Loucy (cell line): ENCODE results near the gene JPH2.

Source experiments
- H2AFZ ChIP-seq: fragments of 200-600 bp; sonication (generic); 2 replicates; pipeline ENCODE4 v1.6.0; 2016; ENCODE audit warnings: antibody characterized with exemption, mild to moderate bottlenecking, low read length, moderate library complexity
- H3F3A ChIP-seq: fragments of 200-600 bp; 2 replicates; pipeline ENCODE4 v1.6.0; 2016; ENCODE audit warnings: antibody characterized with exemption, low read depth, mild to moderate bottlenecking
- H3K27me3 ChIP-seq: fragments of 200-600 bp; sonication (generic); 2 replicates; pipeline ENCODE4 v1.6.1; 2014; ENCODE audit warnings: low read length, mild to moderate bottlenecking; ENCODE audit not compliant: insufficient read depth, poor library complexity, severe bottlenecking
- H3K36me3 ChIP-seq: fragments of 200-600 bp; sonication (generic); 2 replicates; pipeline ENCODE4 v1.6.1; 2016; ENCODE audit warnings: low read length; ENCODE audit not compliant: insufficient read depth
- H3K4me1 ChIP-seq: fragments of 200-600 bp; sonication (generic); 2 replicates; pipeline ENCODE4 v1.5.1; 2014; ENCODE audit warnings: low read length, mild to moderate bottlenecking; ENCODE audit not compliant: insufficient read depth, poor library complexity, severe bottlenecking
- H3K4me2 ChIP-seq: fragments of 200-600 bp; sonication (generic); 2 replicates; pipeline ENCODE4 v1.6.0; 2014; ENCODE audit warnings: antibody characterized with exemption, low read length, low read depth, mild to moderate bottlenecking; ENCODE audit not compliant: poor library complexity, severe bottlenecking
- H3K4me3 ChIP-seq: fragments of 200-600 bp; sonication (generic); 2 replicates; pipeline ENCODE4 v1.5.1; 2014; ENCODE audit warnings: low read length, mild to moderate bottlenecking, mixed read lengths; ENCODE audit not compliant: poor library complexity, severe bottlenecking
- H3K79me2 ChIP-seq: fragments of 200-600 bp; sonication (generic); 2 replicates; pipeline ENCODE4 v1.6.1; 2014; ENCODE audit warnings: low read length; ENCODE audit not compliant: insufficient read depth
- H3K9ac ChIP-seq: fragments of 200-600 bp; sonication (generic); 2 replicates; pipeline ENCODE4 v1.6.0; 2014; ENCODE audit warnings: mild to moderate bottlenecking, low read depth, low read length, moderate library complexity; ENCODE audit not compliant: poor library complexity, severe bottlenecking
- H3K9me2 ChIP-seq: fragments of 200-600 bp; sonication (generic); replicated peaks from 2 replicates; pipeline ENCODE4 v1.6.1; 2016; ENCODE audit warnings: low read depth, low read length, mixed read lengths
- H3K9me3 ChIP-seq: fragments of 200-600 bp; sonication (generic); 2 replicates; pipeline ENCODE4 v1.6.1; 2014; ENCODE audit warnings: mild to moderate bottlenecking, antibody characterized with exemption, low read length, low read depth; ENCODE audit not compliant: insufficient read depth
- H4K20me1 ChIP-seq: fragments of 200-600 bp; sonication (generic); 2 replicates; pipeline ENCODE4 v1.6.0; 2014; ENCODE audit warnings: antibody characterized with exemption, low read length, mild to moderate bottlenecking; ENCODE audit not compliant: insufficient read depth, poor library complexity, severe bottlenecking
- EZH2phosphoT487 ChIP-seq: fragments of 200-600 bp; IDR thresholded peaks from 2 replicates; pipeline ENCODE4 v1.6.1; 2018; ENCODE audit warnings: antibody characterized with exemption, mild to moderate bottlenecking, moderate library complexity, borderline replicate concordance
- TF ChIP-seq, protein P1 (sequence below): fragments of 200-600 bp; sonication (generic); conservative IDR thresholded peaks from 2 replicates; pipeline ENCODE4 v1.5.1; 2014; ENCODE audit warnings: mild to moderate bottlenecking, antibody characterized with exemption, low read length

The JPH2 gene

GRCh38 chr20:44181611-44182010 lies 5.4 kb downstream of the JPH2 start:
- Histone ChIP-seq H2AFZ (no peak overlapping the region), H3K79me2 (no peaks in the 10 kb centered on the region), H3K4me1 (no peaks in the 10 kb centered on the region), H4K20me1 (no peaks in the 10 kb centered on the region), H3K9ac (no peak overlapping the region), H3K4me2 (no peak overlapping the region), H3K4me3 (no peak overlapping the region), H3F3A (no peaks in the 10 kb centered on the region), H3K27me3 (no peaks in the 10 kb centered on the region), H3K9me3 (no peaks in the 10 kb centered on the region), H3K9me2 (no peaks in the 10 kb centered on the region), H3K36me3 (no peaks in the 10 kb centered on the region)
- TF ChIP-seq, protein P1, sequence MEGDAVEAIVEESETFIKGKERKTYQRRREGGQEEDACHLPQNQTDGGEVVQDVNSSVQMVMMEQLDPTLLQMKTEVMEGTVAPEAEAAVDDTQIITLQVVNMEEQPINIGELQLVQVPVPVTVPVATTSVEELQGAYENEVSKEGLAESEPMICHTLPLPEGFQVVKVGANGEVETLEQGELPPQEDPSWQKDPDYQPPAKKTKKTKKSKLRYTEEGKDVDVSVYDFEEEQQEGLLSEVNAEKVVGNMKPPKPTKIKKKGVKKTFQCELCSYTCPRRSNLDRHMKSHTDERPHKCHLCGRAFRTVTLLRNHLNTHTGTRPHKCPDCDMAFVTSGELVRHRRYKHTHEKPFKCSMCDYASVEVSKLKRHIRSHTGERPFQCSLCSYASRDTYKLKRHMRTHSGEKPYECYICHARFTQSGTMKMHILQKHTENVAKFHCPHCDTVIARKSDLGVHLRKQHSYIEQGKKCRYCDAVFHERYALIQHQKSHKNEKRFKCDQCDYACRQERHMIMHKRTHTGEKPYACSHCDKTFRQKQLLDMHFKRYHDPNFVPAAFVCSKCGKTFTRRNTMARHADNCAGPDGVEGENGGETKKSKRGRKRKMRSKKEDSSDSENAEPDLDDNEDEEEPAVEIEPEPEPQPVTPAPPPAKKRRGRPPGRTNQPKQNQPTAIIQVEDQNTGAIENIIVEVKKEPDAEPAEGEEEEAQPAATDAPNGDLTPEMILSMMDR: no peak
- no peak for TF ChIP-seq EZH2phosphoT487

DNA sequence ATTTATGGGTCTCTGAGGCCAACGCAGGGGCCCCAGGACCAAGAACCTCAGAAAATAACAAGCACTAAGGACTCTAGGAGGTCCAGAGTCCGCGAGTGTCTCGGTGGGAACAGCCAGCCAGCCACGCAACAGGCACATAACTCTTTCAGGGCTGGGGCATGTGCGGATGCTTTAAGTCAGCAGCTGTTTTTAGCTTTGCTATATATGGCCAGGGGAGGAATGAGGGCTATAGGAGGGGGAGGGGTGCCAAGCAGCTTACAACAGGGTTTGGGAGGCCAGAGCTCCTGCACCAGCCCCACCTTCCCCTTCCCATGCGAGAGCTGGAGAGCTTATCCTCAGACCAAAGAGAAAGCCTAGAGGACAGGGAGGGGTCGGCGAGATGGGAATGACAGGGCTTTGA lies 6.2 kb downstream of the JPH2 start:
- H3K27me3 ChIP-seq: no peaks in the 10 kb centered on the region
- H2AFZ ChIP-seq: no peak overlapping the region
- H3K9ac ChIP-seq: no peak overlapping the region
- no peak overlapping the region for H3K4me2 ChIP-seq
- H4K20me1 ChIP-seq: no peaks in the 10 kb centered on the region
- no peaks in the 10 kb centered on the region for H3K36me3 ChIP-seq
- H3F3A ChIP-seq: no peaks in the 10 kb centered on the region
- TF ChIP-seq EZH2phosphoT487: no peak
- TF ChIP-seq, protein P1: no peak
- H3K4me3 ChIP-seq: no peak overlapping the region
- no peaks in the 10 kb centered on the region for H3K4me1 ChIP-seq
- H3K79me2 ChIP-seq: no peaks in the 10 kb centered on the region
- H3K9me2 ChIP-seq: no peaks in the 10 kb centered on the region
- no peaks in the 10 kb centered on the region for H3K9me3 ChIP-seq

DNA sequence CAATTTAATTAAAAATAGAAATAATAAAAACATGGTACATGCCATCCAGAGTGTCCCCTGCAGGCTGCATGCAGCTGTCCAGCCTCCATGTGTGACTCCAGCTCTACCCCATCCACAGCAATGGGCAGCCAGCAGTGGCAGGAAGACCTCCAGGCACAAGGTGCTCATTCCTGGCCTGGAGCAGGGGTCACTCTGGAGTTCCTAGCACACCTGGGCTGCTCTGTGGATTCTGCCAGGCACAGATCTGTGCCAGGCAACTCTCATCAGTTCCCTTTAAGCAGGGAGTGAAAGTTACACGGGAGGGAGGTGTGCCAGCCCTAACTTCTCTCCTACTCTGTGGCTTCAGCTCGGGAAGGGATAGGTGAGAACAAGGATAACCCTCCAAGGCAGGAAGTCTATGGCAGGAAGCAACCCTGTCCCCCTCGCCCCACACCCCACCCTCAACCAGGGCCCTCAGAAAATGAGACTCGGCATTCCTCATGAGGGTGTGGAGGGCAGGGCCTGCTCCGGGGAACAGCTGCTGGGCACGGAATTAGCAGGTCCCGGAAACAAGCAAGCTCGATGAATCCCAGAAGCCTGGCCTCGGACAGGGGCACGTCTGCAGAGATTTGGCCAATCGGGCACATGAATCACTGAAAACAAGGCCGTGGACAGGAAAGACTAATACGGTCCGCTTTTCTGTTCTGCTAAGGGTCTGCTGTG lies 10.0 kb downstream of the JPH2 start:
- H3K9ac ChIP-seq: no peak overlapping the region
- H3K4me3 ChIP-seq: no peak overlapping the region
- H4K20me1 ChIP-seq: no peaks in the 10 kb centered on the region
- H3K9me2 ChIP-seq: no peaks in the 10 kb centered on the region
- no peaks in the 10 kb centered on the region for H3F3A ChIP-seq
- H2AFZ ChIP-seq: no peak overlapping the region
- no peaks in the 10 kb centered on the region for H3K27me3 ChIP-seq
- no peak overlapping the region for H3K4me2 ChIP-seq
- TF ChIP-seq EZH2phosphoT487: no peak
- TF ChIP-seq, protein P1: no peak
- no peaks in the 10 kb centered on the region for H3K4me1 ChIP-seq
- no peaks in the 10 kb centered on the region for H3K79me2 ChIP-seq
- no peaks in the 10 kb centered on the region for H3K36me3 ChIP-seq
- H3K9me3 ChIP-seq: no peaks in the 10 kb centered on the region
